H1 (cell line): Measurements from ENCODE around the gene PSME1. TPM values are rescaled to one million over a fixed set of nuclear protein-coding genes. Genes with fewer than 3 reads are reported as not detected.

Experiments used
- CTCF ChIA-PET: fragments of 300-600 bp; sonication (Branson Sonifier 250); formaldehyde crosslinking; loops from one replicate; lab custom pipeline; 2021; ENCODE audit not compliant: partially characterized antibody; lab: Charles Lee
- POLR2A ChIA-PET: fragments of 300-600 bp; sonication (Branson Sonifier 250); formaldehyde crosslinking; loops from one replicate; lab custom pipeline; 2021; ENCODE audit warnings: inconsistent platforms; ENCODE audit not compliant: partially characterized antibody; lab: Charles Lee
- DNase-seq, 2 experiments: peaks; one replicate each; pipeline versions ENCODE4 v3.0.0 to v3.0.0-alpha.2; 2010 to 2022; ENCODE audit warnings: low spot score in 2 of 2, low read depth in 1 of 2, mixed read lengths in 1 of 2
- FAIRE-seq: peaks from 2 replicates; lab custom pipeline; 2011; peaks lifted over from hg19 to GRCh38; lab: Jason Lieb, UNC
- H2AFZ ChIP-seq: 2 replicates; pipeline ENCODE4 v1.8.1; 2012; ENCODE audit warnings: low read length, inconsistent platforms
- H2AK5ac ChIP-seq: 2 replicates; pipeline ENCODE4 v1.6.1; 2013; ENCODE audit warnings: low read depth, low read length
- H2BK120ac ChIP-seq: replicated peaks from 2 replicates; pipeline ENCODE3; 2013; ENCODE audit warnings: low read depth, low read length, inconsistent platforms
- H2BK12ac ChIP-seq: 2 replicates; pipeline ENCODE4 v1.6.1; 2013; ENCODE audit warnings: low read depth, low read length
- H2BK15ac ChIP-seq: 2 replicates; pipeline ENCODE4 v1.6.1; 2013; ENCODE audit warnings: low read length
- H2BK20ac ChIP-seq: 2 replicates; pipeline ENCODE4 v1.6.1; 2013; ENCODE audit warnings: low read length
- H2BK5ac ChIP-seq: 2 replicates; pipeline ENCODE4 v1.6.1; 2013; ENCODE audit warnings: low read depth, low read length
- H3K14ac ChIP-seq: 2 replicates; pipeline ENCODE4 v1.6.1; 2013; ENCODE audit warnings: inconsistent platforms; ENCODE audit not compliant: insufficient read length
- H3K18ac ChIP-seq: 2 replicates; pipeline ENCODE4 v1.6.1; 2013; ENCODE audit warnings: low read length; ENCODE audit errors: extremely low read depth
- H3K23ac ChIP-seq: 2 replicates; pipeline ENCODE4 v1.6.1; 2013; ENCODE audit warnings: inconsistent platforms; ENCODE audit not compliant: insufficient read length
- H3K23me2 ChIP-seq: 2 replicates; pipeline ENCODE4 v1.6.1; 2013; ENCODE audit warnings: low read depth, low read length
- H3K27ac ChIP-seq: 2 replicates; pipeline ENCODE4 v1.6.1; 2011; ENCODE audit warnings: low read depth, low read length, inconsistent platforms
- H3K27me3 ChIP-seq, 4 experiments: replicated peaks in 1 of 4; 1 replicate in 1 of 4; 2 replicates in 3 of 4; pipeline versions ENCODE4 v1.6.1 to v1.8.1; 2011 to 2013; ENCODE audit warnings: low read length in 3 of 4, mild to moderate bottlenecking in 3 of 4, inconsistent platforms in 2 of 4, mixed read lengths in 2 of 4, moderate library complexity in 1 of 4; ENCODE audit not compliant: control insufficient read depth in 3 of 4, insufficient read depth in 3 of 4; ENCODE audit errors: extremely low read depth in 1 of 4
- H3K36me3 ChIP-seq, 4 experiments: 2 replicates each; pipeline versions ENCODE4 v1.6.1 to v1.8.1; 2011 to 2013; ENCODE audit warnings: mild to moderate bottlenecking in 4 of 4, low read length in 3 of 4, moderate library complexity in 2 of 4, control low read depth in 1 of 4, inconsistent platforms in 1 of 4; ENCODE audit not compliant: insufficient read depth in 4 of 4, control insufficient read depth in 2 of 4
- H3K4ac ChIP-seq: replicated peaks from 2 replicates; pipeline ENCODE3; 2013; ENCODE audit warnings: low read length, low read depth, mixed read lengths, inconsistent platforms; ENCODE audit not compliant: insufficient read length
- H3K4me1 ChIP-seq, 4 experiments: replicated peaks in 1 of 4; 1 replicate in 1 of 4; 2 replicates in 3 of 4; pipeline versions ENCODE4 v1.6.1 to v1.8.1; 2011 to 2013; ENCODE audit warnings: low read length in 3 of 4, inconsistent platforms in 2 of 4, mixed read lengths in 1 of 4; ENCODE audit not compliant: insufficient read depth in 4 of 4, control insufficient read depth in 3 of 4
- H3K4me2 ChIP-seq, 2 experiments: 2 replicates each; pipeline versions ENCODE4 v1.6.1 to v1.8.1; 2011 to 2013; ENCODE audit warnings: low read depth in 2 of 2, low read length in 2 of 2, control low read depth in 1 of 2, inconsistent platforms in 1 of 2, mild to moderate bottlenecking in 1 of 2; ENCODE audit not compliant: insufficient read depth in 1 of 2
- H3K4me3 ChIP-seq, 4 experiments: fragments of 200-600, 300-600 bp in 1 of 4; sonication (generic), shearing (Covaris generic), sonication (Bioruptor Twin) in 1 of 4; 2 replicates each; pipeline versions ENCODE4 v1.5.1 to v1.8.1; 2011 to 2016; ENCODE audit warnings: low read length in 4 of 4, low read depth in 3 of 4, control low read depth in 2 of 4, inconsistent platforms in 2 of 4, mild to moderate bottlenecking in 2 of 4, mixed read lengths in 1 of 4, moderate library complexity in 1 of 4; ENCODE audit not compliant: insufficient read depth in 2 of 4; ENCODE audit errors: extremely low read depth in 1 of 4
- H3K56ac ChIP-seq: replicated peaks from 2 replicates; pipeline ENCODE3; 2013; ENCODE audit warnings: low read depth, mild to moderate bottlenecking, mixed read lengths, low read length, inconsistent platforms; ENCODE audit not compliant: insufficient read length
- H3K79me1 ChIP-seq: 2 replicates; pipeline ENCODE4 v1.6.1; 2013; ENCODE audit warnings: low read depth, low read length, control low read depth
- H3K79me2 ChIP-seq, 2 experiments: 2 replicates each; pipeline versions ENCODE4 v1.6.1 to v1.8.1; 2012 to 2013; ENCODE audit warnings: low read length in 2 of 2, mild to moderate bottlenecking in 2 of 2, inconsistent platforms in 1 of 2; ENCODE audit not compliant: insufficient read depth in 2 of 2, control insufficient read depth in 1 of 2
- H3K9ac ChIP-seq, 4 experiments: replicated peaks in 1 of 4; 1 replicate in 1 of 4; 2 replicates in 3 of 4; pipeline versions ENCODE4 v1.6.1 to v1.8.1; 2011 to 2013; ENCODE audit warnings: low read depth in 3 of 4, low read length in 3 of 4, control low read depth in 2 of 4, mild to moderate bottlenecking in 2 of 4, moderate library complexity in 2 of 4, inconsistent platforms in 1 of 4; ENCODE audit errors: extremely low read depth in 1 of 4
- H3K9me3 ChIP-seq, 2 experiments: 2 replicates each; pipeline versions ENCODE4 v1.6.1 to v1.8.1; 2012 to 2013; ENCODE audit warnings: mild to moderate bottlenecking in 2 of 2, moderate library complexity in 2 of 2, control low read depth in 1 of 2, inconsistent platforms in 1 of 2, low read depth in 1 of 2, low read length in 1 of 2, mixed read lengths in 1 of 2; ENCODE audit not compliant: insufficient read depth in 2 of 2
- H4K20me1 ChIP-seq, 2 experiments: replicated peaks in 1 of 2; 2 replicates each; pipeline versions ENCODE3 to v1.8.1; 2011 to 2013; ENCODE audit warnings: inconsistent platforms in 2 of 2, low read length in 2 of 2, mild to moderate bottlenecking in 1 of 2; ENCODE audit not compliant: insufficient read depth in 2 of 2, control insufficient read depth in 1 of 2
- H4K5ac ChIP-seq: 2 replicates; pipeline ENCODE4 v1.6.1; 2013; ENCODE audit warnings: low read length, low read depth, mixed read lengths, inconsistent platforms; ENCODE audit not compliant: insufficient read length
- H4K8ac ChIP-seq: 2 replicates; pipeline ENCODE4 v1.8.0; 2013; ENCODE audit warnings: mild to moderate bottlenecking, moderate library complexity, low read length, inconsistent platforms; ENCODE audit not compliant: insufficient read depth; ENCODE audit errors: extremely low read depth
- H4K91ac ChIP-seq: replicated peaks from 2 replicates; pipeline ENCODE3; 2013; ENCODE audit warnings: low read length, mixed read lengths, inconsistent platforms; ENCODE audit not compliant: insufficient read length
- EGR1 ChIP-seq: IDR thresholded peaks from 2 replicates; pipeline ENCODE4 v1.6.1; 2011; ENCODE audit warnings: low read depth, low read length, borderline replicate concordance
- GABPA ChIP-seq: IDR thresholded peaks from 2 replicates; pipeline ENCODE4 v1.6.1; 2011; ENCODE audit warnings: mild to moderate bottlenecking, low read length, moderate library complexity, borderline replicate concordance; ENCODE audit not compliant: insufficient read depth
- MAFK ChIP-seq: IDR thresholded peaks from 2 replicates; pipeline ENCODE4 v1.6.1; 2012; ENCODE audit warnings: low read depth, mild to moderate bottlenecking, improper control_type of control experiment, low read length
- POLR2AphosphoS5 ChIP-seq: IDR thresholded peaks from 2 replicates; pipeline ENCODE4 v1.6.1; 2011; ENCODE audit warnings: low read depth, low read length
- RBBP5 ChIP-seq: IDR thresholded peaks from 2 replicates; pipeline ENCODE4 v1.7.1; 2012; ENCODE audit warnings: low read depth, mild to moderate bottlenecking, inconsistent platforms, low read length, moderate library complexity, borderline replicate concordance
- SP2 ChIP-seq: IDR thresholded peaks from 2 replicates; pipeline ENCODE4 v1.6.1; 2012; ENCODE audit warnings: mild to moderate bottlenecking, low read length, inconsistent platforms
- TBP ChIP-seq: IDR thresholded peaks from 2 replicates; pipeline ENCODE4 v1.6.1; 2011; ENCODE audit warnings: low read depth, low read length, improper control_type of control experiment
- TCF12 ChIP-seq: IDR thresholded peaks from 2 replicates; pipeline ENCODE4 v1.6.1; 2011; ENCODE audit warnings: low read depth, mild to moderate bottlenecking, low read length
- WGBS, 2 experiments: shearing (Covaris generic) in 1 of 2; methylation state at CpG; one replicate each; pipeline versions ENCODE4 v1.1.6 to v1.1.7; 2013 to 2015; ENCODE audit warnings: low lambda C conversion rate in 2 of 2, mixed read lengths in 2 of 2, inconsistent platforms in 1 of 2, low coverage in 1 of 2, missing lambda C conversion rate in 1 of 2; ENCODE audit not compliant: insufficient replicate concordance in 2 of 2, insufficient coverage in 1 of 2, insufficient read length in 1 of 2; ENCODE audit errors: extremely low coverage in 1 of 2, missing lambda C conversion rate in 1 of 2; 5-methylcytosine and 5-hydroxymethylcytosine counted together
- polyA plus RNA-seq, 7 experiments: library from polyadenylated mRNA; depleted of rRNA in 3 of 7; stranded (reverse) in 5 of 7; unstranded in 2 of 7; fragments of >200 nt in 5 of 7; fragments of 200-250 nt in 2 of 7; gene quantifications; 1 replicate in 5 of 7; 2 replicates in 1 of 7; 4 replicates in 1 of 7; pipeline versions ENCODE4 v1.2.1 to v1.2.3, GENCODE V29; 2011 to 2013; ENCODE audit warnings: missing spikeins in 2 of 7, mixed read lengths in 2 of 7
- total RNA-seq: library from RNA; stranded (reverse); fragmentation: NEBNext Ultra II Directional; extraction: Animal tissue kit (Norgen Biotek cat#: 25700); gene quantifications from 2 replicates; pipeline ENCODE4 v1.2.1, GENCODE V29; 2021
- TF ChIP-seq, protein P1 (sequence below): IDR thresholded peaks from 2 replicates; pipeline ENCODE4 v1.6.1; 2012; ENCODE audit warnings: low read length, inconsistent platforms

The PSME1 gene
- total and polyA plus RNA-seq, 2 of the 8 experiments (the other 6 are each of a cell fraction or from before 2014, with no cell fraction given), result 74.9 to 85.9 TPM

DNA sequence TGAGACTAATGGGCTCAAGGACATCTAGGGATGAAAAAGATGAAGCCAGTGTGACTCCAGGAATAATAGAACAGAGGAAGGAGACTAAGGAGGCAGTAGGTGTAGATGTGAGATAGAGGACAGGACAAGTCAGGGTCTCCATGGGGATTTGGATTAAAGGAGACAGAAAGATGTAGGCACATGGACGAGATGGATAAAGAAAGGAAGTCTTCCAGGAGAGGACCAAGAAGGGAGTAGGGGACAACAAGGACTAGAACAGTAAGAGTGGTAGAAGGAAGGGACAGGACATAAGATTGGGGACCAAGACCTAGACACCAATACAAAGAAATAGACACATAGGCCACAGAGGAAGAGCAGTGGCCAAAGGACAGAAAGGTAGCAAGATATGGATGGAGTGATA is 49.0 kb upstream of the PSME1 start:
- no peaks in the 10 kb centered on the region for H4K20me1 ChIP-seq
- H3K79me2 ChIP-seq, result no peaks in the 10 kb centered on the region
- 75% methylated on average over 1 of the region's 1 CpG; no CpG with 5 or more reads in 1 of the 2 experiments for WGBS, 2 experiments
- H4K5ac ChIP-seq, result no peak overlapping the region
- FAIRE-seq (no peak), DNase-seq (no peak)
- no peaks in the 10 kb centered on the region for H3K36me3 ChIP-seq
- H2BK15ac ChIP-seq, result peak overlapping the region; percentile 65; the same call in 1 of the 2 replicates
- H3K4me2 ChIP-seq, result no peak overlapping the region
- no peak overlapping the region for H3K27ac ChIP-seq
- POLR2A ChIA-PET, result interaction anchor here (1.3 to 27.2 kb wide), 3 partner anchors 12 to 35 kb away, joined by 3 to 626 read pairs (median 5); partner anchors contain the start of genes CARMIL3, CPNE6 and PCK2
- no peaks in the 10 kb centered on the region for H3K23me2 ChIP-seq
- H3K9me3 ChIP-seq, result no peaks in the 10 kb centered on the region
- H3K4ac ChIP-seq, result no peak overlapping the region
- H3K23ac ChIP-seq, result no peak overlapping the region
- H3K9ac ChIP-seq, result no peak overlapping the region
- no peak overlapping the region for H3K56ac ChIP-seq
- H2BK12ac ChIP-seq, result 0 out of 2 replicates have a peak overlapping the region, but pooled peaks have one; percentile 9
- no peak overlapping the region for H2BK120ac ChIP-seq
- no peak overlapping the region for H4K91ac ChIP-seq
- H2AK5ac ChIP-seq, result no peak overlapping the region; the same call in 1 of the 2 replicates
- no peak overlapping the region for H3K18ac ChIP-seq
- H2BK20ac ChIP-seq, result no peak overlapping the region
- CTCF ChIA-PET, result interaction anchor here (1.1 to 1.9 kb wide), 4 partner anchors 14 to 29 kb away, joined by 3 to 23 read pairs (median 5); no protein-coding TSS in a partner anchor
- no peak overlapping the region for H3K4me3 ChIP-seq
- H3K79me1 ChIP-seq, result no peaks in the 10 kb centered on the region
- peaks cover 0 to 10% (median 7%) of the 10 kb centered on the region in 4 experiments; a peak in 5 of 7 replicates for H3K27me3 ChIP-seq
- no peak overlapping the region for H2BK5ac ChIP-seq
- peaks cover 0 to 2% (median under 1%) of the 10 kb centered on the region in 4 experiments; a peak in 4 of 7 replicates for H3K4me1 ChIP-seq
- no peak overlapping the region for H4K8ac ChIP-seq
- H3K14ac ChIP-seq, result no peak overlapping the region
- no peak overlapping the region for H2AFZ ChIP-seq
- TF ChIP-seq RBBP5 (no peak), EGR1 (no peak), SP2 (no peak), TCF12 (no peak), TBP (no peak), POLR2AphosphoS5 (no peak), MAFK (no peak), GABPA (no peak)
- TF ChIP-seq, protein P1, sequence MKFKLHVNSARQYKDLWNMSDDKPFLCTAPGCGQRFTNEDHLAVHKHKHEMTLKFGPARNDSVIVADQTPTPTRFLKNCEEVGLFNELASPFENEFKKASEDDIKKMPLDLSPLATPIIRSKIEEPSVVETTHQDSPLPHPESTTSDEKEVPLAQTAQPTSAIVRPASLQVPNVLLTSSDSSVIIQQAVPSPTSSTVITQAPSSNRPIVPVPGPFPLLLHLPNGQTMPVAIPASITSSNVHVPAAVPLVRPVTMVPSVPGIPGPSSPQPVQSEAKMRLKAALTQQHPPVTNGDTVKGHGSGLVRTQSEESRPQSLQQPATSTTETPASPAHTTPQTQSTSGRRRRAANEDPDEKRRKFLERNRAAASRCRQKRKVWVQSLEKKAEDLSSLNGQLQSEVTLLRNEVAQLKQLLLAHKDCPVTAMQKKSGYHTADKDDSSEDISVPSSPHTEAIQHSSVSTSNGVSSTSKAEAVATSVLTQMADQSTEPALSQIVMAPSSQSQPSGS, result no peak
